Fibroblast of lung (primary cell): ENCODE measurements around the gene ERI3. TPM values are rescaled to one million over a fixed set of nuclear protein-coding genes. Genes with fewer than 3 reads are reported as not detected.

Experiments used
- DNase-seq, 2 donors: peaks; one replicate each; pipeline versions ENCODE4 v3.0.0 to v3.0.0-alpha.2; 2010; ENCODE audit warnings: low read depth in 2 of 2
- H2AFZ ChIP-seq: 2 replicates; pipeline ENCODE4 v1.5.1; 2012; ENCODE audit warnings: low read length, control low read depth, inconsistent platforms
- H3K27ac ChIP-seq: 2 replicates; pipeline ENCODE4 v1.5.1; 2011; ENCODE audit warnings: low read length, control low read depth; ENCODE audit not compliant: insufficient read depth
- H3K27me3 ChIP-seq: 2 replicates; pipeline ENCODE4 v1.5.1; 2011; ENCODE audit warnings: mild to moderate bottlenecking, low read length; ENCODE audit not compliant: control insufficient read depth, insufficient read depth
- H3K36me3 ChIP-seq: 2 replicates; pipeline ENCODE4 v1.5.1; 2011; ENCODE audit warnings: low read length; ENCODE audit not compliant: control insufficient read depth, insufficient read depth
- H3K4me1 ChIP-seq: 2 replicates; pipeline ENCODE4 v1.5.1; 2011; ENCODE audit warnings: low read length; ENCODE audit not compliant: control insufficient read depth, insufficient read depth; ENCODE audit errors: extremely low read depth
- H3K4me2 ChIP-seq: 2 replicates; pipeline ENCODE4 v1.5.1; 2011; ENCODE audit warnings: low read length, control low read depth; ENCODE audit not compliant: insufficient read depth; ENCODE audit errors: extremely low read depth
- H3K4me3 ChIP-seq, 4 experiments: fragments of 200-600 bp in 1 of 4; sonication (generic) in 1 of 4; replicated peaks in 1 of 4; 2 replicates each; pipeline ENCODE4 v1.5.1; 2011 to 2016; ENCODE audit warnings: low read length in 4 of 4, low read depth in 3 of 4, mild to moderate bottlenecking in 3 of 4, control low read depth in 2 of 4, inconsistent platforms in 1 of 4, mixed read lengths in 1 of 4; ENCODE audit not compliant: insufficient read depth in 1 of 4; ENCODE audit errors: control extremely low read depth in 1 of 4
- H3K79me2 ChIP-seq: 2 replicates; pipeline ENCODE4 v1.5.1; 2012; ENCODE audit warnings: mild to moderate bottlenecking, low read length, inconsistent platforms; ENCODE audit not compliant: control insufficient read depth, insufficient read depth
- H3K9ac ChIP-seq: 2 replicates; pipeline ENCODE4 v1.5.1; 2011; ENCODE audit warnings: mild to moderate bottlenecking, low read length, control low read depth; ENCODE audit not compliant: insufficient read depth
- H3K9me3 ChIP-seq: 2 replicates; pipeline ENCODE4 v1.5.1; 2012; ENCODE audit warnings: low read depth, low read length; ENCODE audit not compliant: control insufficient read depth, insufficient read depth
- H4K20me1 ChIP-seq: 2 replicates; pipeline ENCODE4 v1.5.1; 2011; ENCODE audit warnings: low read length; ENCODE audit not compliant: control insufficient read depth, insufficient read depth; ENCODE audit errors: extremely low read depth
- CTCF ChIP-seq, 2 donors: IDR thresholded peaks in 1 of 2; conservative IDR thresholded peaks in 1 of 2; 1 replicate in 1 of 2; 2 replicates in 1 of 2; pipeline ENCODE4 v1.5.1; 2011 to 2012; ENCODE audit warnings: low read length in 2 of 2, control low read depth in 1 of 2, inconsistent platforms in 1 of 2, low read depth in 1 of 2, mild to moderate bottlenecking in 1 of 2
- EZH2 ChIP-seq: IDR thresholded peaks from 2 replicates; pipeline ENCODE4 v1.5.1; 2012; ENCODE audit warnings: low read length, control low read depth, mild to moderate bottlenecking; ENCODE audit errors: missing control alignments
- polyA plus RNA-seq, 2 donors: library from polyadenylated mRNA; depleted of rRNA in 1 of 2; stranded (reverse) in 1 of 2; unstranded in 1 of 2; fragments of >200 nt; gene quantifications; 2 replicates each; pipeline ENCODE4 v1.2.1, GENCODE V29; 2011 to 2012; ENCODE audit warnings: missing spikeins in 1 of 2
- total RNA-seq: library from RNA; depleted of rRNA; stranded (reverse); fragments of >200 nt; gene quantifications from 2 replicates; pipeline ENCODE4 v1.2.1, GENCODE V29; 2014

The ERI3 gene
- total and polyA plus RNA-seq, 2 donors (not counting 1 experiment from before 2014, with no cell fraction given) = 43.4 to 44.9 TPM

- Histone ChIP-seq H3K27me3 (no peaks in the 10 kb centered on the region), H2AFZ (no peak overlapping the region), H3K36me3 (no peaks in the 10 kb centered on the region), H3K4me2 (no peak overlapping the region), H3K4me3 (no peak overlapping the region), H4K20me1 (no peaks in the 10 kb centered on the region), H3K9ac (no peak overlapping the region), H3K4me1 (no peaks in the 10 kb centered on the region), H3K79me2 (no peaks in the 10 kb centered on the region), H3K27ac (no peak overlapping the region), H3K9me3 (no peaks in the 10 kb centered on the region)
- TF ChIP-seq CTCF (conservative IDR thresholded peaks at IDR 0.05 in 1 of 2, IDR thresholded peaks at IDR 0.05 in 1 of 2; ENCODE audit: low read depth in 1 of 2, low read length in 2 of 2) (no peak), EZH2 (no peak)
- DNase-seq = no peak
Observed at GRCh38 chr1:44233593-44233992, 121.5 kb downstream of the ERI3 start.

GRCh38 chr1:44230796-44231195, 124.3 kb downstream of the ERI3 start:
- no peak for DNase-seq
- Histone ChIP-seq H3K27me3 (no peaks in the 10 kb centered on the region), H3K4me3 (no peak overlapping the region), H3K36me3 (no peaks in the 10 kb centered on the region), H3K4me2 (no peak overlapping the region), H3K9me3 (no peaks in the 10 kb centered on the region), H3K4me1 (no peaks in the 10 kb centered on the region), H2AFZ (no peak overlapping the region), H4K20me1 (no peaks in the 10 kb centered on the region), H3K27ac (no peak overlapping the region), H3K9ac (no peak overlapping the region), H3K79me2 (no peaks in the 10 kb centered on the region)
- TF ChIP-seq CTCF (conservative IDR thresholded peaks at IDR 0.05 in 1 of 2, IDR thresholded peaks at IDR 0.05 in 1 of 2; ENCODE audit: low read depth in 1 of 2, low read length in 2 of 2) (no peak), EZH2 (no peak)

DNA sequence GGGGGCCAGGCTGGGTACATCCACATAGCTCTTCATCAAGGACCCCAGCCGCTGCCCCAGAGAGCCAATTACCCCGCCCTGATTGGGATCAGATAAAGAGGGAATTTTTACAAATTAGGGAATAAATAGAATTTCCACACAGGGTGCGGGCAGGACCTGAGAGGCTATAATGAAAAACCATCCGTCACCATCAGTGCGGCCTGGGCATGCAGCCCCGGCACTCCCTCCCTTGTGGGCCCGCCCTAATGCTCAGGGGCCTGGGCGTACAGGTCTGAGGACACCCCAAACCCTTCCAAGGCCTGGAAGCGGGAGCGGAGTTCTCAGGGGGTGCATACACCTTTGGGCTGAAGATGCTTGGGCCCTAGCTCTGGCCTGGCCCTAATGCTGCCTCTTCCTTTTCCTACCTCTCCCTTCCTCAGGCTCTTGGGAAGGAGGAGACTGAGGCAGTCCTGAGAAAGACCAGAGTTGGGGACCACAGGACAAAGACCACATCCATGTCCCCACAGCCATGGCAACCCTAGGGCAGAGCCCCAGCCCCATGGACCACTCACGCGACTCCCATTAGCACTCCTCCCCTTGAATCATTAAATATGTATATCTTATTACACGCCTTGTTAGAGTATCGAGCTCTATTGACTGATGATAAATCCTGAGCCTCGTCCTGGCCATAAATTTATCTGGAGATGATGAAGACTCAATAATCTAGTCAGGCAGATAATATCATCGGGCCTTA, 125.5 kb downstream of the ERI3 start:
- H3K27me3 ChIP-seq = no peaks in the 10 kb centered on the region
- no peak overlapping the region for H2AFZ ChIP-seq
- H3K9ac ChIP-seq = no peak overlapping the region
- H3K4me2 ChIP-seq = no peak overlapping the region
- H3K4me3 ChIP-seq = no peak overlapping the region
- no peak overlapping the region for H3K27ac ChIP-seq
- no peaks in the 10 kb centered on the region for H3K79me2 ChIP-seq
- no peak for DNase-seq
- H4K20me1 ChIP-seq = no peaks in the 10 kb centered on the region
- H3K9me3 ChIP-seq = no peaks in the 10 kb centered on the region
- H3K36me3 ChIP-seq = no peaks in the 10 kb centered on the region
- no peaks in the 10 kb centered on the region for H3K4me1 ChIP-seq
- TF ChIP-seq EZH2 (no peak), CTCF (conservative IDR thresholded peaks at IDR 0.05 in 1 of 2, IDR thresholded peaks at IDR 0.05 in 1 of 2; ENCODE audit: low read depth in 1 of 2, low read length in 2 of 2) (no peak)
